ENCODE results near the gene SCNN1B. TPM values are rescaled to one million over a fixed set of nuclear protein-coding genes. Genes with fewer than 3 reads are reported as not detected.
"Not testable (repeated sequence)": the region's sequence is repeated elsewhere in the genome, so short reads cannot be mapped to it uniquely, and the experiment has no call there.

SCNN1B gene
- total RNA-seq, 2 donors from 2014 or later = not detected

DNA sequence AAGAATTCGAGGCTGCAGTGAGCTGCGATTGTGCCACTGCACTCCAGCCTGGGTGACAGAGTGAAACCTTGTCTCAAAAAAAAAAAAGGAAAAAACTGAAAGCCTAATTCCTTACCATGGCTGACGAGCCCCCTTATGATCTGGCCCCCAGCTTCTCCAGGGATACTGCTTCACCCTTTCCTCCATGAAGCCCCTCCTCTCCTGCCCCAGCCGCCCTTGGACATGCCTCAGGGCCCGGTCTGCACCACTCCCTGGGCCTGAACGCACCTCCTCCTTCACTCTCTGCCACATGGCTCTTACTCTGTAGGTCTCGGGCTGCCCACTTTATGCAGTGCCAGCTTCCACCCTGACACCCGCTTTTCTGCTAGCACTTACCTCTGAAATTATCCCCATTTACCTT lies 85.6 kb downstream of the SCNN1B start:
- 92 to 95% methylated on average over 2 to 8 of the region's 8 CpGs for WGBS, 2 experiments (ENCODE audit: insufficient coverage in 1 of 2, insufficient read length in 1 of 2)
- H3K36me3 Mint-ChIP-seq (ENCODE audit: low read depth) = peaks cover 33% of the 10 kb centered on the region
- no peaks in the 10 kb centered on the region for H3K27me3 Mint-ChIP-seq (ENCODE audit: insufficient read depth)
- Histone ChIP-seq H3K36me3 (ENCODE audit: control insufficient read depth, insufficient read depth, low read length) (peaks cover 22% of the 10 kb centered on the region), H3K9me3 (ENCODE audit: control insufficient read depth, low read length) (no peaks in the 10 kb centered on the region), H3K9ac (ENCODE audit: extremely low read depth, low read length, poor library complexity, severe bottlenecking) (no peak overlapping the region), H3K4me3 (ENCODE audit: low read length) (no peak overlapping the region), H3K27ac (ENCODE audit: low read depth, low read length) (no peak overlapping the region), H3K4me1 (ENCODE audit: control insufficient read depth, insufficient read depth, low read length) (no peaks in the 10 kb centered on the region), H3K27me3 (ENCODE audit: control insufficient read depth, insufficient read depth, low read length, poor library complexity, severe bottlenecking) (no peaks in the 10 kb centered on the region)
- no peak overlapping the region for H3K4me3 Mint-ChIP-seq
- H3K27ac Mint-ChIP-seq = no peak overlapping the region
- no peaks in the 10 kb centered on the region for H3K9me3 Mint-ChIP-seq
- TF ChIP-seq, protein P1, sequence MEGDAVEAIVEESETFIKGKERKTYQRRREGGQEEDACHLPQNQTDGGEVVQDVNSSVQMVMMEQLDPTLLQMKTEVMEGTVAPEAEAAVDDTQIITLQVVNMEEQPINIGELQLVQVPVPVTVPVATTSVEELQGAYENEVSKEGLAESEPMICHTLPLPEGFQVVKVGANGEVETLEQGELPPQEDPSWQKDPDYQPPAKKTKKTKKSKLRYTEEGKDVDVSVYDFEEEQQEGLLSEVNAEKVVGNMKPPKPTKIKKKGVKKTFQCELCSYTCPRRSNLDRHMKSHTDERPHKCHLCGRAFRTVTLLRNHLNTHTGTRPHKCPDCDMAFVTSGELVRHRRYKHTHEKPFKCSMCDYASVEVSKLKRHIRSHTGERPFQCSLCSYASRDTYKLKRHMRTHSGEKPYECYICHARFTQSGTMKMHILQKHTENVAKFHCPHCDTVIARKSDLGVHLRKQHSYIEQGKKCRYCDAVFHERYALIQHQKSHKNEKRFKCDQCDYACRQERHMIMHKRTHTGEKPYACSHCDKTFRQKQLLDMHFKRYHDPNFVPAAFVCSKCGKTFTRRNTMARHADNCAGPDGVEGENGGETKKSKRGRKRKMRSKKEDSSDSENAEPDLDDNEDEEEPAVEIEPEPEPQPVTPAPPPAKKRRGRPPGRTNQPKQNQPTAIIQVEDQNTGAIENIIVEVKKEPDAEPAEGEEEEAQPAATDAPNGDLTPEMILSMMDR (conservative IDR thresholded peaks at IDR 0.05) = no peak
- no peaks in the 10 kb centered on the region for H3K4me1 Mint-ChIP-seq
- DNase-seq = no peak

DNA sequence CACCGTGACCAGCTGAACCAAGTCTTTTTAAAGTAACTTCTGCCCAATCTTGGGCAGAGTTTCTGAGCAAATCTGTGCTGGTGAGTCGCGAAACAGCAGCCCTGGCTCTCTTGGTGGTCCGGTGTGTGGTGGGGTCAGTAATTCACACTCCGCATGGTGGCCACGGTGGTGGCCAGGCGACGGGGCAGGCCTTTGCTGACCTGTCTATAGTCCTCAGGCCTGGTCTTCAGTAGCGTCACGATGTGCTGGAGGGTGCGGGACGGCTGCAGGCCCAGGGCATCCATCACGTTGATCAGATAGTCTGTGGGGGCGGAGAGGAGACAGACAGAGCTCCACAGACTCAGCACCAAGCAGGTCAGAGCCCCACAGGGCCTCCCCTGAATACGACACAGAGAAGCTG lies 86.7 kb downstream of the SCNN1B start:
- H3K4me1 ChIP-seq (ENCODE audit: control insufficient read depth, insufficient read depth, low read length) = no peaks in the 10 kb centered on the region
- Mint-ChIP-seq H3K4me3 (no peak overlapping the region), H3K27me3 (ENCODE audit: insufficient read depth) (no peaks in the 10 kb centered on the region), H3K27ac (no peak overlapping the region), H3K4me1 (no peaks in the 10 kb centered on the region), H3K9me3 (no peaks in the 10 kb centered on the region), H3K36me3 (ENCODE audit: low read depth) (peaks cover 41% of the 10 kb centered on the region)
- no peak overlapping the region for H3K27ac ChIP-seq (ENCODE audit: low read depth, low read length)
- no peak overlapping the region for H3K9ac ChIP-seq (ENCODE audit: extremely low read depth, low read length, poor library complexity, severe bottlenecking)
- no peak for DNase-seq
- no peak overlapping the region for H3K4me3 ChIP-seq (ENCODE audit: low read length)
- TF ChIP-seq, protein P1 (conservative IDR thresholded peaks at IDR 0.05) = no peak
- no peaks in the 10 kb centered on the region for H3K9me3 ChIP-seq (ENCODE audit: control insufficient read depth, low read length)
- no peaks in the 10 kb centered on the region for H3K27me3 ChIP-seq (ENCODE audit: control insufficient read depth, insufficient read depth, low read length, poor library complexity, severe bottlenecking)
- 96 to 97% methylated on average over 13 to 15 of the region's 15 CpGs for WGBS, 2 experiments (ENCODE audit: insufficient coverage in 1 of 2, insufficient read length in 1 of 2)
- H3K36me3 ChIP-seq (ENCODE audit: control insufficient read depth, insufficient read depth, low read length) = peaks cover 32% of the 10 kb centered on the region

DNA sequence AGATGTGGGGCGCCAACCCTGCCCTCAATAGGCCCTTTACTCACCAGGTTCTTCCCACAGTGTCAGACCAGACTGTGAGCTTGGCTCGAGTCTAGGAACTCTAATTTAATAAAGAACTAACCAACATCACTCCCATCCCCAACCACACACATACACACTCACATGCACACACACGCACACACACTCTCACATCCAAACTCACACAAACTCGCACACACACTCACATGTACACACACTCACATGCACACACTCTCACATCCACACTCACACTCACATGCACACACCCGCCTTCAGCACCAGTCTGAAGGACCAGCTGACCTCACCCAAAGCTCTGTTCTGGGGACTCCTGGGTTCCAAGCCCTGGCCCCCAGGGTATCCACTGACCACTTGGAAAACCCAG lies 87.1 kb downstream of the SCNN1B start:
- no peak for DNase-seq
- Mint-ChIP-seq H3K27ac (no peak overlapping the region), H3K27me3 (ENCODE audit: insufficient read depth) (no peaks in the 10 kb centered on the region), H3K4me1 (no peaks in the 10 kb centered on the region), H3K4me3 (no peak overlapping the region), H3K36me3 (ENCODE audit: low read depth) (peaks cover 42% of the 10 kb centered on the region), H3K9me3 (no peaks in the 10 kb centered on the region)
- TF ChIP-seq, protein P1 (conservative IDR thresholded peaks at IDR 0.05) = no peak
- 92 to 100% methylated on average over 3 to 5 of the region's 5 CpGs for WGBS, 2 experiments (ENCODE audit: insufficient coverage in 1 of 2, insufficient read length in 1 of 2)
- no peaks in the 10 kb centered on the region for H3K9me3 ChIP-seq (ENCODE audit: control insufficient read depth, low read length)
- no peaks in the 10 kb centered on the region for H3K27me3 ChIP-seq (ENCODE audit: control insufficient read depth, insufficient read depth, low read length, poor library complexity, severe bottlenecking)
- H3K36me3 ChIP-seq (ENCODE audit: control insufficient read depth, insufficient read depth, low read length) = peaks cover 32% of the 10 kb centered on the region
- no peak overlapping the region for H3K27ac ChIP-seq (ENCODE audit: low read depth, low read length)
- H3K9ac ChIP-seq (ENCODE audit: extremely low read depth, low read length, poor library complexity, severe bottlenecking) = no peak overlapping the region
- no peaks in the 10 kb centered on the region for H3K4me1 ChIP-seq (ENCODE audit: control insufficient read depth, insufficient read depth, low read length)
- H3K4me3 ChIP-seq (ENCODE audit: low read length) = no peak overlapping the region

DNA sequence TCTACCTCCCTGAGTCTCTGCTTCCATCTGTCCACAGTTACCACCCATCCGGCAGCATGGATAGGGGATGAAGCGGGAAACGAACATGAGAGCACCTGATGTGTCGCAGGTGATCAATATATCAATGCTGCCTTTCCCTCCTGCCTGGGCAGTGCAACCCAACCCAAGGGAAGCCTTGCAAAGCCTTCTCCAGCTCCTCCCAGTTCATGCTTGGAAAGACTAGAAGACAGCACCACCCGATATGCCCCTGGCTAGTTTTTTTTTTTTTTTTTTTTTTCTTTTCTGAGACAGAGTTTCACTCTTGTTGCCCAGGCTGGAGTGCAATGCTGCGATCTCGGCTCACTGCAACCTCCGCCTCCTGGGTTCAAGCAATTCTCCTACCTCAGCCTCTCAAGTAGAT lies 87.8 kb downstream of the SCNN1B start:
- not testable (repeated sequence) for H3K27ac Mint-ChIP-seq; H3K27me3 ChIP-seq (ENCODE audit: control insufficient read depth, insufficient read depth, low read length, poor library complexity, severe bottlenecking); H3K9me3 Mint-ChIP-seq; H3K4me3 ChIP-seq (ENCODE audit: low read length); H3K4me3 Mint-ChIP-seq; H3K27me3 Mint-ChIP-seq (ENCODE audit: insufficient read depth); H3K4me1 Mint-ChIP-seq; H3K4me1 ChIP-seq (ENCODE audit: control insufficient read depth, insufficient read depth, low read length); H3K27ac ChIP-seq (ENCODE audit: low read depth, low read length); DNase-seq; H3K9ac ChIP-seq (ENCODE audit: extremely low read depth, low read length, poor library complexity, severe bottlenecking); H3K9me3 ChIP-seq (ENCODE audit: control insufficient read depth, low read length)
- peaks cover 32% of the 10 kb centered on the region for H3K36me3 ChIP-seq (ENCODE audit: control insufficient read depth, insufficient read depth, low read length)
- peaks cover 46% of the 10 kb centered on the region for H3K36me3 Mint-ChIP-seq (ENCODE audit: low read depth)
- WGBS, 2 experiments (ENCODE audit: insufficient coverage in 1 of 2, insufficient read length in 1 of 2) = 95% methylated on average over 4 to 8 of the region's 8 CpGs
